BLaER1 (cell line): ENCODE data around the gene TRAF3IP3.

Experiments
- H3K27ac ChIP-seq: shearing (Covaris generic); formaldehyde crosslinking; 2 replicates; pipeline ENCODE4 v1.8.1; 2022
- H3K27me3 ChIP-seq: shearing (Covaris generic); formaldehyde crosslinking; 2 replicates; pipeline ENCODE4 v1.8.1; 2022
- H3K36me3 ChIP-seq: shearing (Covaris generic); formaldehyde crosslinking; 2 replicates; pipeline ENCODE4 v1.8.1; 2022
- H3K4me1 ChIP-seq: shearing (Covaris generic); formaldehyde crosslinking; 2 replicates; pipeline ENCODE4 v1.8.1; 2022
- H3K4me2 ChIP-seq: shearing (Covaris generic); formaldehyde crosslinking; 2 replicates; pipeline ENCODE4 v1.8.1; 2022
- H3K4me3 ChIP-seq: shearing (Covaris generic); formaldehyde crosslinking; 2 replicates; pipeline ENCODE4 v1.8.1; 2022
- H3K9ac ChIP-seq: shearing (Covaris generic); formaldehyde crosslinking; 2 replicates; pipeline ENCODE4 v1.8.1; 2022
- H3K9me3 ChIP-seq: shearing (Covaris generic); formaldehyde crosslinking; 2 replicates; pipeline ENCODE4 v1.8.1; 2022
- H4K20me1 ChIP-seq: shearing (Covaris generic); formaldehyde crosslinking; 2 replicates; pipeline ENCODE4 v1.8.1; 2022
- Cebpa-rat ChIP-seq: shearing (Covaris generic); IDR thresholded peaks from 2 replicates; pipeline ENCODE4 v1.8.1; 2022

The TRAF3IP3 gene

GRCh38 chr1:209777587-209777986 is 21.7 kb downstream of the TRAF3IP3 start:
- no peak overlapping the region for H3K4me3 ChIP-seq
- H3K27ac ChIP-seq: no peak overlapping the region
- no peak for TF ChIP-seq Cebpa-rat
- H4K20me1 ChIP-seq: no peaks in the 10 kb centered on the region
- H3K36me3 ChIP-seq: peaks cover 45% of the 10 kb centered on the region
- H3K9me3 ChIP-seq: no peaks in the 10 kb centered on the region
- H3K27me3 ChIP-seq: no peaks in the 10 kb centered on the region
- H3K4me2 ChIP-seq: no peak overlapping the region
- H3K4me1 ChIP-seq: peaks cover 22% of the 10 kb centered on the region
- H3K9ac ChIP-seq: no peak overlapping the region

- Histone ChIP-seq H3K36me3 (peaks cover 50% of the 10 kb centered on the region), H3K9me3 (no peaks in the 10 kb centered on the region), H4K20me1 (no peaks in the 10 kb centered on the region), H3K9ac (no peak overlapping the region), H3K27me3 (no peaks in the 10 kb centered on the region), H3K4me2 (no peak overlapping the region), H3K4me3 (no peak overlapping the region), H3K27ac (no peak overlapping the region), H3K4me1 (peaks cover 23% of the 10 kb centered on the region)
- no peak for TF ChIP-seq Cebpa-rat
Observed at GRCh38 chr1:209778102-209778501, 22.2 kb downstream of the TRAF3IP3 start.

- no peak overlapping the region for H3K4me3 ChIP-seq
- H3K27me3 ChIP-seq: no peaks in the 10 kb centered on the region
- no peak overlapping the region for H3K9ac ChIP-seq
- no peak overlapping the region for H3K4me2 ChIP-seq
- H4K20me1 ChIP-seq: no peaks in the 10 kb centered on the region
- TF ChIP-seq Cebpa-rat: no peak
- peaks cover 23% of the 10 kb centered on the region for H3K4me1 ChIP-seq
- H3K36me3 ChIP-seq: peaks cover 53% of the 10 kb centered on the region
- H3K9me3 ChIP-seq: no peaks in the 10 kb centered on the region
- H3K27ac ChIP-seq: no peak overlapping the region
Observed at GRCh38 chr1:209780268-209780667, 24.4 kb downstream of the TRAF3IP3 start.

GRCh38 chr1:209783386-209783785 is 27.5 kb downstream of the TRAF3IP3 start:
- Histone ChIP-seq H3K27ac (peak overlapping the region; percentile 81; the same call in 1 of the 2 replicates), H3K4me3 (peak overlapping the region; percentile 70), H4K20me1 (no peaks in the 10 kb centered on the region), H3K9ac (peak overlapping the region; percentile 86), H3K27me3 (no peaks in the 10 kb centered on the region), H3K4me2 (peak overlapping the region; percentile 84), H3K4me1 (peaks cover 15% of the 10 kb centered on the region), H3K9me3 (no peaks in the 10 kb centered on the region), H3K36me3 (peaks cover 38% of the 10 kb centered on the region)
- no peak for TF ChIP-seq Cebpa-rat

GRCh38 chr1:209784265-209785169 is 28.7 kb downstream of the TRAF3IP3 start, which contains the start of gene C1orf74:
Gene C1orf74, minus strand, starts transcription at chr1:209784559. Its CDS starts 925 bp downstream, at chr1:209783634.
- no peaks in the 10 kb centered on the region for H3K9me3 ChIP-seq
- H3K4me2 ChIP-seq: peak within 1 kb of the TSS; percentile 84
- peak within 1 kb of the TSS; percentile 86 for H3K9ac ChIP-seq
- H3K4me3 ChIP-seq: peak within 1 kb of the TSS; percentile 70
- TF ChIP-seq Cebpa-rat: no peak
- no peaks in the 10 kb centered on the region for H3K27me3 ChIP-seq
- peak within 1 kb of the TSS; percentile 81 for H3K27ac ChIP-seq
- H3K36me3 ChIP-seq: peaks cover 27% of the 10 kb centered on the region
- no peaks in the 10 kb centered on the region for H4K20me1 ChIP-seq
- H3K4me1 ChIP-seq: peaks cover 15% of the 10 kb centered on the region

GRCh38 chr1:209785592-209785991 is 29.7 kb downstream of the TRAF3IP3 start:
- Histone ChIP-seq H3K9ac (no peak overlapping the region), H4K20me1 (no peaks in the 10 kb centered on the region), H3K27ac (no peak overlapping the region), H3K4me2 (no peak overlapping the region), H3K9me3 (no peaks in the 10 kb centered on the region), H3K4me1 (peaks cover 15% of the 10 kb centered on the region), H3K36me3 (peaks cover 24% of the 10 kb centered on the region), H3K4me3 (no peak overlapping the region), H3K27me3 (no peaks in the 10 kb centered on the region)
- TF ChIP-seq Cebpa-rat: no peak

- Histone ChIP-seq H4K20me1 (no peaks in the 10 kb centered on the region), H3K9ac (no peak overlapping the region), H3K4me2 (no peak overlapping the region), H3K9me3 (no peaks in the 10 kb centered on the region), H3K27me3 (no peaks in the 10 kb centered on the region), H3K27ac (no peak overlapping the region), H3K4me3 (no peak overlapping the region), H3K4me1 (peaks cover 15% of the 10 kb centered on the region), H3K36me3 (peaks cover 21% of the 10 kb centered on the region)
- TF ChIP-seq Cebpa-rat: no peak
Observed at GRCh38 chr1:209786146-209786545, 30.3 kb downstream of the TRAF3IP3 start.

GRCh38 chr1:209787551-209787950 is 31.7 kb downstream of the TRAF3IP3 start:
- Histone ChIP-seq H3K4me2 (no peak overlapping the region), H3K9ac (no peak overlapping the region), H3K27me3 (no peaks in the 10 kb centered on the region), H3K4me3 (no peak overlapping the region), H4K20me1 (no peaks in the 10 kb centered on the region), H3K27ac (no peak overlapping the region), H3K9me3 (no peaks in the 10 kb centered on the region), H3K36me3 (peaks cover 9% of the 10 kb centered on the region), H3K4me1 (peaks cover 15% of the 10 kb centered on the region)
- no peak for TF ChIP-seq Cebpa-rat

- Histone ChIP-seq H3K4me1 (peaks cover 5% of the 10 kb centered on the region), H3K4me3 (no peak overlapping the region), H3K9me3 (no peaks in the 10 kb centered on the region), H3K27me3 (no peaks in the 10 kb centered on the region), H4K20me1 (no peaks in the 10 kb centered on the region), H3K36me3 (no peaks in the 10 kb centered on the region), H3K27ac (no peak overlapping the region), H3K9ac (no peak overlapping the region), H3K4me2 (no peak overlapping the region)
- TF ChIP-seq Cebpa-rat: no peak
Observed at GRCh38 chr1:209789245-209789644, 33.4 kb downstream of the TRAF3IP3 start.
